Keratinocyte (primary cell): ENCODE results near the gene ANKRD44. TPM values are rescaled to one million over a fixed set of nuclear protein-coding genes. Genes with fewer than 3 reads are reported as not detected.

Experiments used
- DNase-seq: peaks from one replicate; pipeline ENCODE4 v3.0.0-alpha.2; 2011; ENCODE audit warnings: low read depth, missing footprints, low spot score
- FAIRE-seq: peaks from 2 replicates; lab custom pipeline; 2011; peaks lifted over from hg19 to GRCh38; lab: Jason Lieb, UNC
- H2AFZ ChIP-seq: 2 replicates; pipeline ENCODE4 v1.6.0; 2012; ENCODE audit warnings: low read length, control low read depth, inconsistent platforms; ENCODE audit not compliant: control insufficient read depth
- H3K27ac ChIP-seq: 2 replicates; pipeline ENCODE4 v1.5.1; 2011; ENCODE audit warnings: low read length; ENCODE audit not compliant: control insufficient read depth, insufficient read depth
- H3K27me3 ChIP-seq: 3 replicates; pipeline ENCODE4 v1.6.0; 2011; ENCODE audit warnings: low read length; ENCODE audit not compliant: control insufficient read depth, insufficient read depth; ENCODE audit errors: extremely low read depth
- H3K36me3 ChIP-seq, 2 experiments: 2 replicates in 1 of 2; 3 replicates in 1 of 2; pipeline ENCODE4 v1.5.1; 2011; ENCODE audit warnings: low read length in 2 of 2, mild to moderate bottlenecking in 1 of 2; ENCODE audit not compliant: control insufficient read depth in 2 of 2, insufficient read depth in 2 of 2; ENCODE audit errors: extremely low read depth in 1 of 2
- H3K4me1 ChIP-seq: 3 replicates; pipeline ENCODE4 v1.5.1; 2011; ENCODE audit warnings: low read length; ENCODE audit not compliant: control insufficient read depth, insufficient read depth; ENCODE audit errors: extremely low read depth
- H3K4me2 ChIP-seq: 3 replicates; pipeline ENCODE4 v1.6.0; 2011; ENCODE audit warnings: low read depth, low read length; ENCODE audit not compliant: control insufficient read depth, insufficient read depth; ENCODE audit errors: extremely low read depth
- H3K4me3 ChIP-seq, 3 experiments: fragments of 200-600 bp in 1 of 3; sonication (generic) in 1 of 3; 2 replicates in 2 of 3; 3 replicates in 1 of 3; pipeline ENCODE4 v1.5.1; 2011 to 2016; ENCODE audit warnings: low read length in 3 of 3, mild to moderate bottlenecking in 3 of 3, control low read depth in 2 of 3, inconsistent platforms in 1 of 3, low read depth in 1 of 3, mixed read lengths in 1 of 3, mixed run types in 1 of 3, moderate library complexity in 1 of 3; ENCODE audit not compliant: control insufficient read depth in 2 of 3, insufficient read depth in 2 of 3; ENCODE audit errors: extremely low read depth in 1 of 3
- H3K79me2 ChIP-seq: 2 replicates; pipeline ENCODE4 v1.6.0; 2012; ENCODE audit warnings: low read length; ENCODE audit not compliant: control insufficient read depth, insufficient read depth
- H3K9ac ChIP-seq: 3 replicates; pipeline ENCODE4 v1.6.0; 2011; ENCODE audit warnings: low read length; ENCODE audit not compliant: control insufficient read depth, insufficient read depth; ENCODE audit errors: extremely low read depth
- H3K9me1 ChIP-seq: 3 replicates; pipeline ENCODE4 v1.6.0; 2011; ENCODE audit warnings: low read length; ENCODE audit not compliant: control insufficient read depth, insufficient read depth; ENCODE audit errors: extremely low read depth
- H3K9me3 ChIP-seq: 2 replicates; pipeline ENCODE4 v1.5.1; 2012; ENCODE audit warnings: low read depth, low read length; ENCODE audit not compliant: control insufficient read depth
- H4K20me1 ChIP-seq: 3 replicates; pipeline ENCODE4 v1.6.0; 2011; ENCODE audit warnings: low read length; ENCODE audit not compliant: control insufficient read depth, insufficient read depth; ENCODE audit errors: extremely low read depth
- EZH2 ChIP-seq: IDR thresholded peaks from one replicate; pipeline ENCODE4 v1.6.1; 2012; ENCODE audit warnings: inconsistent platforms, mild to moderate bottlenecking, low read length, moderate library complexity
- dilution Hi-C: fragments of 300-500 bp; cut with MboI; formaldehyde crosslinking; loops from one replicate; pipeline ENCODE4 v1.7.0; 2020; ENCODE audit warnings: low sequenced_read_pairs; ENCODE audit not compliant: extremely low pct_ligation_motif_present
- polyA plus RNA-seq, 5 experiments: library from polyadenylated mRNA; depleted of rRNA in 3 of 5; stranded (reverse) in 3 of 5; stranded (forward) in 1 of 5; unstranded in 1 of 5; fragments of >200 nt; gene quantifications; 1 replicate in 1 of 5; 2 replicates in 3 of 5; 3 replicates in 1 of 5; pipeline versions ENCODE4 v1.2.1 to v1.2.3, GENCODE V29; 2011 to 2012; ENCODE audit warnings: missing spikeins in 2 of 5, low read depth in 1 of 5, low replicate concordance in 1 of 5
- TF ChIP-seq, protein P1 (sequence below), 3 experiments: IDR thresholded peaks in 1 of 3; conservative IDR thresholded peaks in 1 of 3; optimal IDR thresholded peaks in 1 of 3; 2 replicates in 2 of 3; 3 replicates in 1 of 3; pipeline versions ENCODE3 to v1.5.1; 2011; ENCODE audit warnings: low read length in 3 of 3, mild to moderate bottlenecking in 3 of 3, moderate library complexity in 2 of 3, control low read depth in 1 of 3, inconsistent platforms in 1 of 3; ENCODE audit not compliant: insufficient read depth in 2 of 3; ENCODE audit errors: extremely low read depth in 1 of 3

The ANKRD44 gene
- polyA plus RNA-seq, 1 donor (not counting 4 experiments of a cell fraction or from before 2014, with no cell fraction given) = 0.35 TPM

DNA sequence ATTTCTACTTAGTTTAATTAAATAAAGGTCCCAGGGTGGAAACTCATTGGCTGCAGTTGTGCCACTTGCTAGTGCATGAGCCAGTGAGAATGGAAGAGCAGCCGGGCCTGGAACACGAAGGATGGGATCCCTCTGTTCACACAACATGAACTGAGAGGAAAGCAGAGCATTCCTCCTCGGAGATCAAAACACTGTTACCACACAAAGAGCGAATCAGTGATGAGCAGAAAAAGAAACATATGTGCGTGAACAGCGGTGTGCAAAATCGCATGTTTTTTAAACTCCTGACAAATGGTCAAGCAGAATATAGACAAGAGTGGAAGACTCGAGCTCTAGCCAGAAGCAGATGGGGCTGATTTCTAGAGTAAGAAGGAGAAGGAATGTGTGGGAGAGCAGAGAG, 28.4 kb upstream of the ANKRD44 start:
- H3K79me2 ChIP-seq = no peaks in the 10 kb centered on the region
- H3K9me1 ChIP-seq = no peaks in the 10 kb centered on the region
- dilution Hi-C loops = no loop called here
- no peaks in the 10 kb centered on the region for H3K36me3 ChIP-seq
- no peak overlapping the region for H3K4me3 ChIP-seq
- H3K4me1 ChIP-seq = no peaks in the 10 kb centered on the region
- no peak overlapping the region for H3K9ac ChIP-seq
- no peak overlapping the region for H2AFZ ChIP-seq
- DNase-seq = no peak
- no peaks in the 10 kb centered on the region for H3K9me3 ChIP-seq
- H3K4me2 ChIP-seq = no peak overlapping the region
- no peaks in the 10 kb centered on the region for H3K27me3 ChIP-seq
- no peaks in the 10 kb centered on the region for H4K20me1 ChIP-seq
- FAIRE-seq = no peak
- no peak overlapping the region for H3K27ac ChIP-seq
- TF ChIP-seq, protein P1, sequence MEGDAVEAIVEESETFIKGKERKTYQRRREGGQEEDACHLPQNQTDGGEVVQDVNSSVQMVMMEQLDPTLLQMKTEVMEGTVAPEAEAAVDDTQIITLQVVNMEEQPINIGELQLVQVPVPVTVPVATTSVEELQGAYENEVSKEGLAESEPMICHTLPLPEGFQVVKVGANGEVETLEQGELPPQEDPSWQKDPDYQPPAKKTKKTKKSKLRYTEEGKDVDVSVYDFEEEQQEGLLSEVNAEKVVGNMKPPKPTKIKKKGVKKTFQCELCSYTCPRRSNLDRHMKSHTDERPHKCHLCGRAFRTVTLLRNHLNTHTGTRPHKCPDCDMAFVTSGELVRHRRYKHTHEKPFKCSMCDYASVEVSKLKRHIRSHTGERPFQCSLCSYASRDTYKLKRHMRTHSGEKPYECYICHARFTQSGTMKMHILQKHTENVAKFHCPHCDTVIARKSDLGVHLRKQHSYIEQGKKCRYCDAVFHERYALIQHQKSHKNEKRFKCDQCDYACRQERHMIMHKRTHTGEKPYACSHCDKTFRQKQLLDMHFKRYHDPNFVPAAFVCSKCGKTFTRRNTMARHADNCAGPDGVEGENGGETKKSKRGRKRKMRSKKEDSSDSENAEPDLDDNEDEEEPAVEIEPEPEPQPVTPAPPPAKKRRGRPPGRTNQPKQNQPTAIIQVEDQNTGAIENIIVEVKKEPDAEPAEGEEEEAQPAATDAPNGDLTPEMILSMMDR (optimal IDR thresholded peaks at IDR 0.05 in 1 of 3, IDR thresholded peaks at IDR 0.05 in 1 of 3, conservative IDR thresholded peaks at IDR 0.05 in 1 of 3; ENCODE audit: extremely low read depth in 1 of 3, insufficient read depth in 2 of 3, low read length in 3 of 3) = no peak
- TF ChIP-seq EZH2 = no peak

DNA sequence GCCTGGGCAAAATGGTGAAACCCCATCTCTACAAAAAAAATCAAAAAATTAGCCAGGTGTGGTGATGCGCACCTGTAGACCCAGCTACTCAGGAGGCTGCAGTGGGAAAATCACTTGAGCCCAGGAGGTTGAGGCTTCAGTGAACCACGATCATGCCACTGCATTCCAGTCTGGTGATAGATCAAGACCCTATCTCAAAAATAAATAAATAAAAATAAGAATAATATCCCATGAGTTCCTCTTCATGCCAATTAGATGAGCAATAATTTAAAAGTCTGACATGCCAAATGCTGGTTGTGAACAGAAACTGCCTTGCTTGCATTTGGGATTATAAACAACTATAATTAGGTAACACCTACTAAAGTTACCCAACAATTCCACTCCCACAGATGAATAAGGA, 22.1 kb upstream of the ANKRD44 start:
- no peak overlapping the region for H2AFZ ChIP-seq
- no peaks in the 10 kb centered on the region for H3K27me3 ChIP-seq
- DNase-seq (no peak), FAIRE-seq (no peak)
- no peaks in the 10 kb centered on the region for H3K36me3 ChIP-seq
- H4K20me1 ChIP-seq = no peaks in the 10 kb centered on the region
- no peak overlapping the region for H3K4me2 ChIP-seq
- no peaks in the 10 kb centered on the region for H3K79me2 ChIP-seq
- H3K9me3 ChIP-seq = no peaks in the 10 kb centered on the region
- no peaks in the 10 kb centered on the region for H3K4me1 ChIP-seq
- no peak overlapping the region for H3K4me3 ChIP-seq
- TF ChIP-seq, protein P1 (optimal IDR thresholded peaks at IDR 0.05 in 1 of 3, IDR thresholded peaks at IDR 0.05 in 1 of 3, conservative IDR thresholded peaks at IDR 0.05 in 1 of 3; ENCODE audit: extremely low read depth in 1 of 3, insufficient read depth in 2 of 3, low read length in 3 of 3) = no peak
- no peak for TF ChIP-seq EZH2
- H3K27ac ChIP-seq = no peak overlapping the region
- H3K9ac ChIP-seq = no peak overlapping the region
- H3K9me1 ChIP-seq = no peaks in the 10 kb centered on the region
- dilution Hi-C loops = no loop called here
